ENCODE results near the gene EGLN3.
A peak's percentile ranks its signal among the peaks of the same experiment; 100 is the strongest.

EGLN3 gene

DNA sequence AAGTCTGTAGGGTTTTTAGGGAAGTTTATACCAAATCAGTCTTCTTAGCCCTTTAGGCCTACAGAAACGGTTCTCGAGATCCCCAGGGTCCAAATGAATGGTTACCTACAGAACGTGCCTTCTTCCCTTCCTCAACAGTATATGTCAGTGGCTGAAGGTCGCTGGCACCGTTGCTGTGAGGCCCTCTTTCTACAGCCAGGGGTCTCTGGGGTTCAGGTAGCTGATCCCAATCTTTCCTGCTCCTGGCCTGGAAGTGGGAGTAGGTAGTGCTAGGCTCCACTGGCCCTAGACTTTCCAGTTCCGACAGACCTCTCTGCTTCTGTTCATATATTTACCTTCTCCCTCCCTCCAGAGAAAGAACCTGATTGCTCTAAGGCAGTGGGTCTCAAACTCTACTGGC, 6.4 kb upstream of the EGLN3 start:
- no peak for ATAC-seq (replicated peaks; ENCODE audit: extremely low read depth, poor library complexity, severe bottlenecking)

GRCh38 chr14:33956640-33957039, 5.8 kb upstream of the EGLN3 start:
- no peak overlapping the region for H3K27ac Mint-ChIP-seq (ENCODE audit: low read depth)
- no peaks in the 10 kb centered on the region for H3K9me3 Mint-ChIP-seq
- no peaks in the 10 kb centered on the region for H3K4me1 Mint-ChIP-seq
- H3K27me3 Mint-ChIP-seq, result peaks cover 13% of the 10 kb centered on the region
- DNase-seq (ENCODE audit: low spot score in 2 of 2) (no peak), ATAC-seq (replicated peaks; ENCODE audit: extremely low read depth, poor library complexity, severe bottlenecking) (no peak)
- H3K36me3 Mint-ChIP-seq (ENCODE audit: insufficient read depth), result no peaks in the 10 kb centered on the region
- no peak overlapping the region for H3K4me3 Mint-ChIP-seq

More for the DNA sequence above, 6.4 kb upstream of the EGLN3 start:
- H3K9me3 Mint-ChIP-seq, result peaks cover 4% of the 10 kb centered on the region
- H3K27ac Mint-ChIP-seq (ENCODE audit: low read depth), result no peak overlapping the region
- H3K4me3 Mint-ChIP-seq, result no peak overlapping the region
- no peaks in the 10 kb centered on the region for H3K4me1 Mint-ChIP-seq
- peaks cover 7% of the 10 kb centered on the region for H3K27me3 Mint-ChIP-seq
- H3K36me3 Mint-ChIP-seq (ENCODE audit: insufficient read depth), result no peaks in the 10 kb centered on the region
- DNase-seq (ENCODE audit: low spot score in 2 of 2), result no peak

DNA sequence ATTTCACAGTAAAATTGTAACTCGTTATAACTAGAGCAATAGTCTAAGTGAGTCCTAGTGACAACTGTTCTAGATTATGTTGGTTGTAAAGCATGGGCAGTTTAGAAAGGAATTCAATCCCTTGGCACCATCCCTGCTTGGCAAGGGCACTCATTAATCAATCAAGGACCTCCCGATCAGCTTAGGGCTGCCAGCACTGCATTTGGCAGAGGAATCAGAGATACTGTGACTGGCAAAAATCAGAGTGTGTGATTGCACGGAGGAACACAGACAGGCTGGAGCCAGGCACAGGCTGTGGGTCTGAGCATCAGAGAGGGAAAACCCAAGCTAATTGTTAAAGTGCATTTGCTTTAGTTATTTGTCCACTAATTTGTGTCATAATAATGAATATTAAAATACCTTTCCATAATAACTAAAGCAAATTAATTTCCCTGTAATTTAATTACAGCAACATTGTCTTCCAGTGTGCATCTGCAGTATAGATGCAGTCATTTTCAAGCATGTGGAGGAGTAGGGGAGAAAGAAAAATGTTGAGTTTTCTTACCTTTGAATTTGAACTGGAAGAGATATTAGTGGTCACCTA, 3.2 kb upstream of the EGLN3 start:
- no peak for DNase-seq (ENCODE audit: low spot score in 2 of 2)
- no peak for ATAC-seq (replicated peaks; ENCODE audit: extremely low read depth, poor library complexity, severe bottlenecking)

GRCh38 chr14:33952541-33952940, 1.7 kb upstream of the EGLN3 start:
- no peak for DNase-seq (ENCODE audit: low spot score in 2 of 2)
- Mint-ChIP-seq H3K27me3 (peaks cover 36% of the 10 kb centered on the region), H3K4me3 (no peak overlapping the region), H3K9me3 (no peaks in the 10 kb centered on the region), H3K36me3 (ENCODE audit: insufficient read depth) (no peaks in the 10 kb centered on the region), H3K4me1 (no peaks in the 10 kb centered on the region), H3K27ac (ENCODE audit: low read depth) (no peak overlapping the region)
- no peak for ATAC-seq (replicated peaks; ENCODE audit: extremely low read depth, poor library complexity, severe bottlenecking)

More for the DNA sequence above, 3.2 kb upstream of the EGLN3 start:
- H3K27ac Mint-ChIP-seq (ENCODE audit: low read depth), result no peak overlapping the region
- H3K4me3 Mint-ChIP-seq, result no peak overlapping the region
- H3K9me3 Mint-ChIP-seq, result no peaks in the 10 kb centered on the region
- peaks cover 27% of the 10 kb centered on the region for H3K27me3 Mint-ChIP-seq
- no peaks in the 10 kb centered on the region for H3K36me3 Mint-ChIP-seq (ENCODE audit: insufficient read depth)
- no peaks in the 10 kb centered on the region for H3K4me1 Mint-ChIP-seq

DNA sequence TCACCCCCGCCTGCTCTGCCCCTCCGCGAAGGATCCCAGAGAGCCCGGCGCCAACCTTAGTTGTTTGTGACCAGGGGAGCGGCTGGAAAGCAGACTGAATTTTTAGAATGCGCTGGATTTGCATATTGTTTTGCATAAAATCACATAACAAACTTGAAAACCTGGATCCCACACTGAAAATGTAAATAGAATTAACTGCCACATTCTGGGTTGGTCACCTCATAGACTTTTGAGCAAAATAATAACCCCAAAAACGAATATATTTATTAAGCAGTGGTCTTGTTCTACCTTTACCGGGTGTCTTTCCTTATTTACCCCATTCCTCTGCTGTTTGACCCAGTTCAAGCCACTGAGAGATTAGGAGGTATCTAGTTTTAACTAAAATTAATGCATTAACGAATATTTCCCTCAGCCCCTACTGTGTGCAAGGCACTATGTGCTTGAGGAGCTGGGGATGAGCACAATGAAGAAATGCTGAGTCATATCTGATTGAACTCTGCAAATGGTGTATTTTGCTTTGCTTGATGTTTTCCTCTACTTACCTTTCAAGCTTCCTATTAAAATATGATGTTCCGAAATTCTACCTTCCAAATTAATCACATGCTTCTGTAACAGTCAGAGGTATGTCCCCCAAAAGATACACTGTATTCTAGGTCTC, 438 bp upstream of the EGLN3 start:
- H3K9me3 Mint-ChIP-seq, result no peaks in the 10 kb centered on the region
- DNase-seq (ENCODE audit: low spot score in 2 of 2) (no peak), ATAC-seq (replicated peaks; ENCODE audit: extremely low read depth, poor library complexity, severe bottlenecking) (no peak)
- H3K27me3 Mint-ChIP-seq, result peaks cover 36% of the 10 kb centered on the region
- H3K27ac Mint-ChIP-seq (ENCODE audit: low read depth), result no peak overlapping the region
- H3K4me3 Mint-ChIP-seq, result peak overlapping the region; percentile 34
- H3K4me1 Mint-ChIP-seq, result no peaks in the 10 kb centered on the region
- H3K36me3 Mint-ChIP-seq (ENCODE audit: insufficient read depth), result no peaks in the 10 kb centered on the region

DNA sequence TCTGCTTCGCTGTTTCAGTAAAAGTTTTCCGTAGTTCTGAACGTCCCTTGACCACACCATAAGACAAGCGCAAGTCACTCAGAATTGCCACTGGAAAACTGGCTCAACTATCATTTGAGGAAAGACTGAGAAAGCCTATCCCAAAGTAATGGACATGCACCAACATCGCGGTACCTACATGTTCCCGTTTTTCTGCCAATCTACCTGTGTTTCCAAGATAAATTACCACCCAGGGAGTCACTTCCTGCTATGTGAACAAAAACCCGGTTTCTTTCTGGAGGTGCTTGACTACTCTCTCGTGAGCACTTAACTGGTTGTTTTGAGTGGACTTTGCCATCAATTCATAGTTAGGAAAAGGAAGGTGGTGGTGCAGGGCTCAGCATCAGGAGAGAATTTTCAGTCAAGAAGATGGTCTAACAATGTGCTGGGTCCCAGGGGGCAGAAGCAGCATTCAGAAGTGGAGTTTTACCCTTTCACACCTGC, 1.4 kb downstream of the EGLN3 start:
- H3K4me1 Mint-ChIP-seq, result no peaks in the 10 kb centered on the region
- no peak overlapping the region for H3K27ac Mint-ChIP-seq (ENCODE audit: low read depth)

GRCh38 chr14:33948869-33949408, 1.9 kb downstream of the EGLN3 start:
- Mint-ChIP-seq H3K4me3 (no peak overlapping the region), H3K36me3 (ENCODE audit: insufficient read depth) (no peaks in the 10 kb centered on the region), H3K27ac (ENCODE audit: low read depth) (no peak overlapping the region), H3K27me3 (peaks cover 36% of the 10 kb centered on the region), H3K9me3 (no peaks in the 10 kb centered on the region), H3K4me1 (no peaks in the 10 kb centered on the region)
- DNase-seq (ENCODE audit: low spot score in 2 of 2) (no peak), ATAC-seq (replicated peaks; ENCODE audit: extremely low read depth, poor library complexity, severe bottlenecking) (no peak)

More for the DNA sequence above, 1.4 kb downstream of the EGLN3 start:
- no peaks in the 10 kb centered on the region for H3K9me3 Mint-ChIP-seq
- DNase-seq (ENCODE audit: low spot score in 2 of 2), result no peak
- H3K4me3 Mint-ChIP-seq, result peak overlapping the region; percentile 64
- ATAC-seq (replicated peaks; ENCODE audit: extremely low read depth, poor library complexity, severe bottlenecking), result no peak
- peaks cover 36% of the 10 kb centered on the region for H3K27me3 Mint-ChIP-seq
- H3K36me3 Mint-ChIP-seq (ENCODE audit: insufficient read depth), result no peaks in the 10 kb centered on the region

DNA sequence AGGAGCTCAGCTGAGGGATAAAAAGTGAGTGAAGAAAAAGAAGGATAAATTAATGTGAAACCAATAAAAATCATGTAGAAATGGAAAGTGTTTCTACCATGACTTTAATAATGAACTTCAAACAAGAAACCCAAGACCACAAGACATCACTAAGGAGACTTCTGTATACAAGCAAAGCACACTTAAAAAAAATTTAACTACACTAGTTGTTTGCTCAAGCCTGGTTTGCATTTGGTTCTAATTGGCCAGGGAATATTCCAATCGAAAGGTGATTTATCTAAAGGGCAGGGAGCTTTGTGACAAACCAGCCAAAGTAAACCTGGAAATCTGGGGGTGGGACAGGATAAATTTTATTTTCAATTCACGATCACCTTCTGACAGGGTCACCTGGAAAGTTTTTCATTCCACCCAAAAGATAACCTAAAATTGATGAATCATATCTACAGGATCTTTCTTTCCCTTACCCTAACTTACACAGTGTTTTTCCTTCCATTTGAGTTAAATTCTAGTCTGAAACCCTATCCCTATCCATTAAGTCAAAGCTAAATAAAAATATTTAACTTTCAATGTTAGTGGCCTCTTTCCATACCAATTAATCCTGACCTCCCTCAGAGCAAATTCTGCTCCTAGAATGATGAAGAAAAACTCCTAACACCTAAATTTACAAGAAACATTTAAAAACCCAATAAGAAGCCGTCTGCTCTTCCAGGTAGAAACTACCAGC, 2.6 kb downstream of the EGLN3 start:
- peaks cover 36% of the 10 kb centered on the region for H3K27me3 Mint-ChIP-seq
- no peaks in the 10 kb centered on the region for H3K36me3 Mint-ChIP-seq (ENCODE audit: insufficient read depth)
- H3K4me3 Mint-ChIP-seq, result no peak overlapping the region
- DNase-seq (ENCODE audit: low spot score in 2 of 2) (no peak), ATAC-seq (replicated peaks; ENCODE audit: extremely low read depth, poor library complexity, severe bottlenecking) (no peak)
- no peaks in the 10 kb centered on the region for H3K9me3 Mint-ChIP-seq
- H3K27ac Mint-ChIP-seq (ENCODE audit: low read depth), result no peak overlapping the region
- H3K4me1 Mint-ChIP-seq, result no peaks in the 10 kb centered on the region

- no peak overlapping the region for H3K4me3 Mint-ChIP-seq
- ATAC-seq (replicated peaks; ENCODE audit: extremely low read depth, poor library complexity, severe bottlenecking) (no peak), DNase-seq (ENCODE audit: low spot score in 2 of 2) (no peak)
- no peak overlapping the region for H3K27ac Mint-ChIP-seq (ENCODE audit: low read depth)
- no peaks in the 10 kb centered on the region for H3K36me3 Mint-ChIP-seq (ENCODE audit: insufficient read depth)
- peaks cover 25% of the 10 kb centered on the region for H3K27me3 Mint-ChIP-seq
- H3K4me1 Mint-ChIP-seq, result no peaks in the 10 kb centered on the region
- H3K9me3 Mint-ChIP-seq, result no peaks in the 10 kb centered on the region
Observed at GRCh38 chr14:33946679-33947476, 4.0 kb downstream of the EGLN3 start.

- H3K4me3 Mint-ChIP-seq, result no peak overlapping the region
- H3K4me1 Mint-ChIP-seq, result no peaks in the 10 kb centered on the region
Observed at GRCh38 chr14:33945210-33946088, 5.4 kb downstream of the EGLN3 start.

GRCh38 chr14:33943096-33943883, 7.6 kb downstream of the EGLN3 start:
- ATAC-seq (replicated peaks; ENCODE audit: extremely low read depth, poor library complexity, severe bottlenecking) (no peak), DNase-seq (ENCODE audit: low spot score in 2 of 2) (no peak)
- no peak overlapping the region for H3K4me3 Mint-ChIP-seq
- no peaks in the 10 kb centered on the region for H3K4me1 Mint-ChIP-seq
- H3K27me3 Mint-ChIP-seq, result peaks cover 1% of the 10 kb centered on the region
- H3K9me3 Mint-ChIP-seq, result no peaks in the 10 kb centered on the region
- no peak overlapping the region for H3K27ac Mint-ChIP-seq (ENCODE audit: low read depth)
- no peaks in the 10 kb centered on the region for H3K36me3 Mint-ChIP-seq (ENCODE audit: insufficient read depth)

More at GRCh38 chr14:33945210-33946088, 5.4 kb downstream of the EGLN3 start:
- no peaks in the 10 kb centered on the region for H3K36me3 Mint-ChIP-seq (ENCODE audit: insufficient read depth)
- H3K9me3 Mint-ChIP-seq, result no peaks in the 10 kb centered on the region
- H3K27ac Mint-ChIP-seq (ENCODE audit: low read depth), result no peak overlapping the region
- H3K27me3 Mint-ChIP-seq, result peaks cover 18% of the 10 kb centered on the region
- DNase-seq (ENCODE audit: low spot score in 2 of 2) (no peak), ATAC-seq (replicated peaks; ENCODE audit: extremely low read depth, poor library complexity, severe bottlenecking) (no peak)

Data from central memory CD8-positive, alpha-beta T cell (primary cell).